SK-N-SH (cell line): ENCODE data around the gene ABLIM2. TPM values are rescaled to one million over a fixed set of nuclear protein-coding genes. Genes with fewer than 3 reads are reported as not detected.

ENCODE experiments used
- CTCF ChIA-PET: fragments of 300-600, 350-600 bp; formaldehyde crosslinking; extraction: SDS; loops from one replicate; lab custom pipeline; 2021; lab: Yijun Ruan, JAX
- POLR2A ChIA-PET: fragments of 350-600 bp; sonication (Branson Sonifier 250); formaldehyde crosslinking; extraction: SDS; loops from one replicate; lab custom pipeline; 2020; ENCODE audit warnings: antibody characterized with exemption, inconsistent platforms; lab: Yijun Ruan, JAX
- DNase-seq: peaks from one replicate; pipeline ENCODE4 v3.0.0; 2012
- H2AFZ ChIP-seq: fragments of 200-600 bp; sonication (generic); 2 replicates; pipeline ENCODE4 v1.8.1; 2016; ENCODE audit warnings: antibody characterized with exemption, mild to moderate bottlenecking, low read depth
- H3F3A ChIP-seq: fragments of 200-600 bp; sonication (generic); replicated peaks from 2 replicates; pipeline ENCODE3; 2016; ENCODE audit warnings: antibody characterized with exemption, mild to moderate bottlenecking; ENCODE audit not compliant: insufficient read depth
- H3K27ac ChIP-seq, 2 experiments: fragments of 200-500 bp in 1 of 2; fragments of 200-600 bp in 1 of 2; sonication (Bioruptor generic) in 1 of 2; sonication (generic), shearing (Covaris generic) in 1 of 2; 2 replicates each; pipeline versions ENCODE4 v1.5.1 to v1.6.1; 2014 to 2016; ENCODE audit warnings: low read depth in 2 of 2, inconsistent platforms in 1 of 2, low read length in 1 of 2, mild to moderate bottlenecking in 1 of 2, mixed read lengths in 1 of 2
- H3K27me3 ChIP-seq: fragments of 200-600 bp; sonication (generic), shearing (Covaris generic); 2 replicates; pipeline ENCODE4 v1.6.1; 2016; ENCODE audit warnings: mixed run types; ENCODE audit not compliant: insufficient read depth
- H3K36me3 ChIP-seq, 2 experiments: fragments of 200-500 bp in 1 of 2; fragments of 200-600 bp in 1 of 2; sonication (Bioruptor generic) in 1 of 2; sonication (generic) in 1 of 2; replicated peaks in 1 of 2; 2 replicates each; pipeline versions ENCODE3 to v1.5.1; 2014 to 2016; ENCODE audit warnings: low read length in 1 of 2, mild to moderate bottlenecking in 1 of 2; ENCODE audit not compliant: insufficient read depth in 2 of 2, control insufficient read depth in 1 of 2
- H3K4me1 ChIP-seq, 2 experiments: fragments of 200-500 bp in 1 of 2; fragments of 200-600 bp in 1 of 2; sonication (Bioruptor generic) in 1 of 2; sonication (generic), shearing (Covaris generic) in 1 of 2; 2 replicates each; pipeline versions ENCODE4 v1.5.1 to v1.6.1; 2014 to 2016; ENCODE audit warnings: low read depth in 1 of 2, low read length in 1 of 2, mixed run types in 1 of 2; ENCODE audit not compliant: insufficient read depth in 2 of 2, control insufficient read depth in 1 of 2
- H3K4me2 ChIP-seq: fragments of 200-600 bp; sonication (generic), shearing (Covaris generic); 2 replicates; pipeline ENCODE4 v1.6.1; 2017; ENCODE audit warnings: mixed run types
- H3K4me3 ChIP-seq, 2 experiments: fragments of 200-500 bp in 1 of 2; fragments of 200-600 bp in 1 of 2; sonication (Bioruptor generic) in 1 of 2; sonication (generic), shearing (Covaris generic) in 1 of 2; 2 replicates each; pipeline versions ENCODE4 v1.5.1 to v1.8.1; 2014 to 2016; ENCODE audit warnings: low read depth in 2 of 2, inconsistent platforms in 1 of 2, low read length in 1 of 2, mild to moderate bottlenecking in 1 of 2, mixed read lengths in 1 of 2, moderate library complexity in 1 of 2
- H3K79me2 ChIP-seq: fragments of 200-600 bp; sonication (generic); 2 replicates; pipeline ENCODE4 v1.8.1; 2017; ENCODE audit warnings: mild to moderate bottlenecking; ENCODE audit not compliant: insufficient read depth
- H3K9ac ChIP-seq: fragments of 200-600 bp; sonication (generic); 2 replicates; pipeline ENCODE4 v1.6.1; 2017; ENCODE audit warnings: mixed run types
- H3K9me2 ChIP-seq: fragments of 200-600 bp; sonication (generic); 2 replicates; pipeline ENCODE4 v1.6.1; 2017; ENCODE audit warnings: mixed run types
- H3K9me3 ChIP-seq: fragments of 200-600 bp; sonication (generic); 2 replicates; pipeline ENCODE4 v1.6.1; 2017; ENCODE audit warnings: mixed run types, mild to moderate bottlenecking, moderate library complexity
- H4K20me1 ChIP-seq: fragments of 200-600 bp; sonication (generic); 2 replicates; pipeline ENCODE4 v1.6.1; 2017; ENCODE audit warnings: mild to moderate bottlenecking, mixed run types; ENCODE audit not compliant: insufficient read depth
- CHD2 ChIP-seq: fragments of 150-350 bp; IDR thresholded peaks from 2 replicates; pipeline ENCODE4 v1.6.1; 2018; ENCODE audit warnings: low read length; ENCODE audit not compliant: partially characterized antibody
- FOSL2 ChIP-seq: IDR thresholded peaks from 2 replicates; pipeline ENCODE4 v1.4.0; 2012; ENCODE audit warnings: low read depth, mild to moderate bottlenecking, moderate library complexity, borderline replicate concordance
- FOXJ3 ChIP-seq: sonication (generic); formaldehyde crosslinking; IDR thresholded peaks from 2 replicates; pipeline ENCODE4 v1.5.1; 2020; ENCODE audit warnings: mild to moderate bottlenecking, missing genetic modification reagents
- FOXM1 ChIP-seq: IDR thresholded peaks from 2 replicates; pipeline ENCODE4 v1.4.0; 2012; ENCODE audit warnings: low read depth, mild to moderate bottlenecking
- GATA2 ChIP-seq: sonication (generic); formaldehyde crosslinking; IDR thresholded peaks from 2 replicates; pipeline ENCODE4 v1.5.0; 2020; ENCODE audit warnings: mild to moderate bottlenecking, missing genetic modification reagents
- IRF3 ChIP-seq: fragments of 150-350 bp; IDR thresholded peaks from 2 replicates; pipeline ENCODE4 v1.6.1; 2016; ENCODE audit warnings: mild to moderate bottlenecking, low read depth, low read length
- MAX ChIP-seq: IDR thresholded peaks from 2 replicates; pipeline ENCODE4 v1.4.0; 2012; ENCODE audit warnings: low read depth
- MXI1 ChIP-seq: IDR thresholded peaks from 2 replicates; pipeline ENCODE4 v1.6.1; 2012; ENCODE audit warnings: mild to moderate bottlenecking, low read depth, low read length, improper control_type of control experiment
- POLR2AphosphoS5 ChIP-seq: IDR thresholded peaks from 2 replicates; pipeline ENCODE4 v1.6.1; 2012; ENCODE audit warnings: low read depth, low read length
- RCOR1 ChIP-seq: fragments of 150-350 bp; IDR thresholded peaks from 2 replicates; pipeline ENCODE4 v1.6.1; 2017; ENCODE audit warnings: antibody characterized with exemption, low read length
- REST ChIP-seq: IDR thresholded peaks from 2 replicates; pipeline ENCODE4 v1.6.1; 2012; ENCODE audit warnings: mild to moderate bottlenecking, low read depth, low read length, moderate library complexity
- SMC3 ChIP-seq: IDR thresholded peaks from 2 replicates; pipeline ENCODE4 v1.6.1; 2012; ENCODE audit warnings: low read depth, low read length, improper control_type of control experiment
- TCF12 ChIP-seq: IDR thresholded peaks from 2 replicates; pipeline ENCODE4 v1.4.0; 2012
- TEAD4 ChIP-seq: IDR thresholded peaks from 2 replicates; pipeline ENCODE4 v1.4.0; 2012; ENCODE audit warnings: mild to moderate bottlenecking, borderline replicate concordance; ENCODE audit not compliant: insufficient read depth
- YY1 ChIP-seq: IDR thresholded peaks from 2 replicates; pipeline ENCODE4 v1.4.0; 2012; ENCODE audit warnings: low read depth, mild to moderate bottlenecking
- WGBS: methylation state at CpG from one replicate; pipeline ENCODE4 v1.1.6; 2017; ENCODE audit warnings: low lambda C conversion rate; 5-methylcytosine and 5-hydroxymethylcytosine counted together
- polyA plus RNA-seq, 3 experiments: library from polyadenylated mRNA; depleted of rRNA; stranded (reverse); fragments of >200 nt; gene quantifications; 2 replicates each; pipeline ENCODE4 v1.2.3, GENCODE V29; 2012
- TF ChIP-seq, protein P1 (sequence below): fragments of 200-600 bp; sonication (generic); IDR thresholded peaks from 2 replicates; pipeline ENCODE4 v1.6.1; 2017; ENCODE audit warnings: antibody characterized with exemption, mild to moderate bottlenecking, moderate library complexity
- TF ChIP-seq, protein P2 (sequence below): IDR thresholded peaks from 2 replicates; pipeline ENCODE4; 2012

Gene ABLIM2
- polyA plus RNA-seq, 1 of the 3 experiments (the other 2 are of a cell fraction): 0.53 TPM

DNA sequence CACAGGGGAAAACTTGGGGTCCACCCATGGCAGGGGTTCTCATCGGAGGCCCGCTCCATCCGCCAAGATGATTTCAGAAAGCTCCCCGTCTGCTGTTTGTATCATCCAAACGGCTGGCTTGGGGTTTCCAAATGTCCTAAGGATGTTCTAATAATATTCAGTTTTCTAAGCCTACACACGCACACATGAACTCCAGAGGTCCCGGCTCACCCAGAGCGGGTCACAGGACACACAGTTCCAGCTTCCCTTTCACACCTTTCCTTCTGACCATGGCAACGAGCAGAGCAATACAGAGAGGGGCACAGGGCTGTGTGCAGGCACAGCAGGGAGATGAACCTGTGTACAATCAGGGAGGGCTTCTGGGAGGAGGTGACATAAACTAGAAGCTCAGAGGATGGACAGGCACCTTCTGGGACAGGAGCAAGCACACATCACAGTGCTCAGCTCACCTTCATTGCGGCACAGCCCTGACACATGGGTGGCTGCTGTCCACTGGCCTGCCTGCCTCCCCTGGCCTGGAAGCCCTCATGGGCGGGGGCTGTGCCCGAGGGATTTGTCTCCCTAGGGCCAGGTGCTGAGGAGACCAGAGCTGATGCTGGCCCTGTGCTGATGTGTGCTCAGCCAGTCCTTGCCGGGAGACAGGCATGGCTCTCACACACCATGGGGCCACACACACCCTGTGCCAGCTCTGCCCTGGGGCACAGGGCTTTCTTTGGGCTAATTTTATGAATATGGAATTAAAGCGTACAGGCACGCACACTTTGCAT lies 44.8 kb downstream of the ABLIM2 start (continued):
- TF ChIP-seq IRF3 (no peak), TCF12 (no peak), MAX (no peak)
- TF ChIP-seq, all 33 proteins: peak for 0

DNA sequence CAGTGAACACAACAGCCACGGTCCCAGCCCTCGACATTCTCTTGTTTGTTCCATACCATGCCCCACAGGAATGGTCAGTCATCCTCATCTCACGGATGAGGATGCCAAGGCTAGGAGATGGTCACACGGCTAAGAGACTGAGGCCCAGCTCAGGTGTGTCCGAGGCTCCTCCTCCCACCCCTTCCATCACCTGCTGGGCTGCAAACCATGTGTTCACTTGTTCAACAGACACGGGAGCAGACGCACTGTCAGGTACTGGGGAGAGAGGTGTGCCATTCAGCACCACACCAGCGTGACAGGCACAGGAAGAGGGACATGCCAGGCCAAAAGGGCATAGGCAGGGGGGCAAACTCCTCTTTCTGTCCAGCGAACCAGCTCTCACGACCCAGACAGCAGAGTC lies 45.9 kb downstream of the ABLIM2 start:
- POLR2A ChIA-PET: no interaction called here
- H4K20me1 ChIP-seq: no peaks in the 10 kb centered on the region
- no peak overlapping the region for H3K9ac ChIP-seq
- TF ChIP-seq FOSL2: no peak
- no peak for TF ChIP-seq CHD2
- TF ChIP-seq, protein P1, sequence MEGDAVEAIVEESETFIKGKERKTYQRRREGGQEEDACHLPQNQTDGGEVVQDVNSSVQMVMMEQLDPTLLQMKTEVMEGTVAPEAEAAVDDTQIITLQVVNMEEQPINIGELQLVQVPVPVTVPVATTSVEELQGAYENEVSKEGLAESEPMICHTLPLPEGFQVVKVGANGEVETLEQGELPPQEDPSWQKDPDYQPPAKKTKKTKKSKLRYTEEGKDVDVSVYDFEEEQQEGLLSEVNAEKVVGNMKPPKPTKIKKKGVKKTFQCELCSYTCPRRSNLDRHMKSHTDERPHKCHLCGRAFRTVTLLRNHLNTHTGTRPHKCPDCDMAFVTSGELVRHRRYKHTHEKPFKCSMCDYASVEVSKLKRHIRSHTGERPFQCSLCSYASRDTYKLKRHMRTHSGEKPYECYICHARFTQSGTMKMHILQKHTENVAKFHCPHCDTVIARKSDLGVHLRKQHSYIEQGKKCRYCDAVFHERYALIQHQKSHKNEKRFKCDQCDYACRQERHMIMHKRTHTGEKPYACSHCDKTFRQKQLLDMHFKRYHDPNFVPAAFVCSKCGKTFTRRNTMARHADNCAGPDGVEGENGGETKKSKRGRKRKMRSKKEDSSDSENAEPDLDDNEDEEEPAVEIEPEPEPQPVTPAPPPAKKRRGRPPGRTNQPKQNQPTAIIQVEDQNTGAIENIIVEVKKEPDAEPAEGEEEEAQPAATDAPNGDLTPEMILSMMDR: no peak
- TF ChIP-seq YY1: no peak
- no peak for TF ChIP-seq FOXJ3
- TF ChIP-seq FOXM1: no peak
- H3K27ac ChIP-seq: no peak overlapping the region
- no peak for DNase-seq
- H2AFZ ChIP-seq: no peak overlapping the region
- 72% methylated on average over 10 of the region's 10 CpGs for WGBS
- peaks cover 0 to 21% of the 10 kb centered on the region in 2 experiments; a peak in 1 of 4 replicates for H3K4me1 ChIP-seq
- no peak overlapping the region for H3K4me2 ChIP-seq
- H3K79me2 ChIP-seq: no peaks in the 10 kb centered on the region
- CTCF ChIA-PET: no interaction called here
- H3K27me3 ChIP-seq: no peaks in the 10 kb centered on the region
- H3K36me3 ChIP-seq: no peaks in the 10 kb centered on the region
- no peaks in the 10 kb centered on the region for H3K9me2 ChIP-seq
- H3K9me3 ChIP-seq: no peaks in the 10 kb centered on the region
- H3F3A ChIP-seq: no peaks in the 10 kb centered on the region
- no peak overlapping the region for H3K4me3 ChIP-seq

DNA sequence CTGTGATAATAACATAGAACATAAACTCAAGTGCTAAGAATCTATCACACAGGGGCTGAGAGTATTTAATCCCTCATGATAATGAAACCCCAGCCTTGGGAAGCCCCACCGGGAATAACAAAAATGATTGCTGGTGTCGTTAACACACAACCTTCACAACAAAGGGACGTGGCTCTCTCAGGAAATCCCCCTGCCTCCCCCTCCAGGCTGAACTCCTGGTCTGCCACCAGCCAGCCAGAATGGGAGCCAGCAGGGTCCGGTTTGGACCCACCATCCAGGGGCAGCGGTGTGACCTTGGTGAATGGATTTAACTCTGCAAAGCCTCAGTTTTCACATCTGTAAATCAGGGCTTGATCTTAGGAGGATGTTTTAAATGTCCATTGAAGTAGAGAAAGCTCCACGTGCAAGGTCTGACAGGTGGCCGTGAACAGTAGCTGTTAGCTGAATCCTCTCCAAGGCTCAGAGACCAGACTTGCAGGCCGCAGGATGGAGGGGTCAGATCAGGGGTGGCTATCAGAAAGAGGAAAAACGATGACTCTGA lies 46.5 kb downstream of the ABLIM2 start:
- no peaks in the 10 kb centered on the region for H4K20me1 ChIP-seq
- H3K4me1 ChIP-seq: peaks cover 0 to 17% of the 10 kb centered on the region in 2 experiments; a peak in 1 of 4 replicates
- WGBS: 63% methylated on average over 9 of the region's 9 CpGs
- H3K79me2 ChIP-seq: no peaks in the 10 kb centered on the region
- no peak overlapping the region for H3K4me2 ChIP-seq
- no peak overlapping the region for H3K27ac ChIP-seq
- no peak overlapping the region for H3K9ac ChIP-seq
- ChIA-PET POLR2A (no interaction called here), CTCF (no interaction called here)
- H3K9me3 ChIP-seq: no peaks in the 10 kb centered on the region
- no peak overlapping the region for H3K4me3 ChIP-seq
- H2AFZ ChIP-seq: no peak overlapping the region
- no peaks in the 10 kb centered on the region for H3F3A ChIP-seq
- no peak for DNase-seq
- H3K9me2 ChIP-seq: no peaks in the 10 kb centered on the region
- no peaks in the 10 kb centered on the region for H3K36me3 ChIP-seq
- no peaks in the 10 kb centered on the region for H3K27me3 ChIP-seq
- TF ChIP-seq, protein P2, sequence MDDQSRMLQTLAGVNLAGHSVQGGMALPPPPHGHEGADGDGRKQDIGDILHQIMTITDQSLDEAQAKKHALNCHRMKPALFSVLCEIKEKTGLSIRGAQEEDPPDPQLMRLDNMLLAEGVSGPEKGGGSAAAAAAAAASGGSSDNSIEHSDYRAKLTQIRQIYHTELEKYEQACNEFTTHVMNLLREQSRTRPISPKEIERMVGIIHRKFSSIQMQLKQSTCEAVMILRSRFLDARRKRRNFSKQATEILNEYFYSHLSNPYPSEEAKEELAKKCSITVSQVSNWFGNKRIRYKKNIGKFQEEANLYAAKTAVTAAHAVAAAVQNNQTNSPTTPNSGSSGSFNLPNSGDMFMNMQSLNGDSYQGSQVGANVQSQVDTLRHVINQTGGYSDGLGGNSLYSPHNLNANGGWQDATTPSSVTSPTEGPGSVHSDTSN: no peak
- no peak for TF ChIP-seq POLR2AphosphoS5
- TF ChIP-seq MXI1: no peak
- TF ChIP-seq MAX: no peak
- no peak for TF ChIP-seq TEAD4
- no peak for TF ChIP-seq TCF12
- no peak for TF ChIP-seq REST
- no peak for TF ChIP-seq GATA2 (CRISPR knock-in tag)
- no peak for TF ChIP-seq SMC3
- TF ChIP-seq RCOR1: no peak
